HG02884 (cell line): ENCODE results near the gene CYSRT1.

ENCODE experiments used
- ATAC-seq: cut with Tn5 transposase; IDR thresholded peaks from one replicate; pipeline ENCODE4 v1.9.1; 2021; ENCODE audit warnings: mild to moderate bottlenecking, moderate library complexity; ENCODE audit not compliant: unreplicated experiment

The CYSRT1 gene

DNA sequence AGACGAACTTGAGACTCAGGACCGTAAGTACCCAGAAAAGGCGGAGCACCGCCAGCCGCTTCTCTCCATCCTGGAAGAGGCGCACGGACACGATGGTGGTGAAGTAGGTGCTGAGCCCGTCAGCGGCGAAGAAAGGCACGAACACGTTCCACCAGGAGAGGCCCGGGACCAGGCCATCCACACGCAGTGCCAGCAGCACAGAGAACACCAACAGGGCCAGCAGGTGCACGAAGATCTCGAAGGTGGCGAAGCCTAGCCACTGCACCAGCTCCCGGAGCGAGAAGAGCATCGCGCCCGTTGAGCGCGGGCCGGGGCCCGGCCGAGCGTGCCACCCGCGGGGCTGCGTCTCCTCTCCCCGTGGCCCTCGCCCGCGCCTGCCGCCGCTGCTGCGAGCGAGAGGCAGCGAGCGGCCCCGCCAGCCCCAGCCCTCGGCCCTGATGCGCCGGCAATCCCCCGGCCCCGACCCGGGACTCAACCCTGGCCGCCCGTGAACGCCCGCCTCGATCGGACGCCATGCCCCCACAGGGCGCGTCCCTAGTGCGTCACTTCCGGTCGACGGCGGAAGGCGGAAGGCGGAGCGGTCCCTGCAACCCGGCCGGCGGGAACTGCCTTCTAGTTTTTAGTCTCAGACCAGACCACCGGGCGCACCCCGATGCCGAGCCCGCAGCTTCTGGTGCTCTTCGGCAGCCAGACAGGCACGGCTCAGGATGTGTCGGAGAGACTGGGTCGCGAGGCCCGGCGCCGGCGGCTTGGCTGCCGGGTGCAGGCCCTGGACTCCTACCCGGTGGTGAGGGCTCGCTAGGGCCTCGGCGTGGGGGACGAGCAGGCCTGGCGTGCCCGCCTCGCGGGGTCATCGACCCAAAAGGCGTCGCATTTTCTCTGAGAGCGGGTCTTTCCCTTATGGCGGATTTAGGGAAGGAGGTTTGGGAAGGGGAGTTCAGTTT, 19.6 kb upstream of the CYSRT1 start, which contains the start of the genes NDOR1 and TMEM203:
Gene NDOR1, plus strand, starts transcription at position 575 of the 944 bp plus-strand sequence. Its CDS starts 78 bp downstream, at position 653.
Gene TMEM203, minus strand, starts transcription at position 523 of the 944 bp plus-strand sequence. Its CDS starts 234 bp downstream, at position 289.
- ATAC-seq = no peak

- ATAC-seq = no peak
These were observed 18.4 kb upstream of the CYSRT1 start for GRCh38 chr9:137206602-137207001.

DNA sequence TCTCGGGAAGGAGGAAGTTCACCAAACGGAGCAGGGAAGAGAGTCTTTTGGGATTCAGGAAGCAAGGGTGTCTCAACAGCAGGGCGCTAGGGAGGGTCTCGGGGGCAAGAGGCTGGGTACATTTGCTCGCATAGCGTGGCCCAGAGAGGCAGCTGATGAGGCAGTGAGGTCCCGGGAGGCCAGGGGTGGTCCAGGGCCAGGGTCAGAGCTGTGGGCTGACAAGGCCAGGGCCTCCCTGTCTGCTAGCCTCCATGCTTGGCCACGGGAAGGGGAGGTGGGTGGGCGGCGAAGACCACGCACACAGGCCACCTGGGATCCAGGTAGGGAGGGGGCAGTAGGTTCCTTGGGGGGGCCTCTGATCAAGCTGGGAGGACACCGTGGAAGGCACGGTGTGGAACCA, 13.4 kb upstream of the CYSRT1 start:
- no peak for ATAC-seq

DNA sequence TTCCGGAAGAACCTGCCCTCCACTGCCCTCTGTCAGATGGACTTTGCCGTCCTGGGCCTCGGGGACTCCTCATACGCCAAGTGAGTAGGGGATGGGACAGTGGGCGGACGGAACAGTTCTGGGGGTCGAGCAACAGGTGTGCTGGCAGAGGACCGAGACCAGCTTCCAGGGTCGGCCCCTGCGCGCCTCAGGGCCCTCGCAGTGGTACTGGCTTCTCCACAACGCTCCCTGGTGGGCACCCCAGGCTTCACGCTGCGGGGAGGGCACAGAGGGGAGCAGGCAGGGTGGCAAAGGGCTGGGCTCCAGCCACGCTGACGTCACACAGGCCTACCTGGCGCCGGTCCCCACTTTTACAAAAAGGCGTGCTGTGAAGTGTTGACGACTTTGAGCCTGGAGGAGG, 12.5 kb upstream of the CYSRT1 start:
- ATAC-seq = no peak

- no peak for ATAC-seq
These were observed 11.6 kb upstream of the CYSRT1 start for GRCh38 chr9:137213160-137214060.

GRCh38 chr9:137214620-137215019, 10.4 kb upstream of the CYSRT1 start:
- no peak for ATAC-seq

DNA sequence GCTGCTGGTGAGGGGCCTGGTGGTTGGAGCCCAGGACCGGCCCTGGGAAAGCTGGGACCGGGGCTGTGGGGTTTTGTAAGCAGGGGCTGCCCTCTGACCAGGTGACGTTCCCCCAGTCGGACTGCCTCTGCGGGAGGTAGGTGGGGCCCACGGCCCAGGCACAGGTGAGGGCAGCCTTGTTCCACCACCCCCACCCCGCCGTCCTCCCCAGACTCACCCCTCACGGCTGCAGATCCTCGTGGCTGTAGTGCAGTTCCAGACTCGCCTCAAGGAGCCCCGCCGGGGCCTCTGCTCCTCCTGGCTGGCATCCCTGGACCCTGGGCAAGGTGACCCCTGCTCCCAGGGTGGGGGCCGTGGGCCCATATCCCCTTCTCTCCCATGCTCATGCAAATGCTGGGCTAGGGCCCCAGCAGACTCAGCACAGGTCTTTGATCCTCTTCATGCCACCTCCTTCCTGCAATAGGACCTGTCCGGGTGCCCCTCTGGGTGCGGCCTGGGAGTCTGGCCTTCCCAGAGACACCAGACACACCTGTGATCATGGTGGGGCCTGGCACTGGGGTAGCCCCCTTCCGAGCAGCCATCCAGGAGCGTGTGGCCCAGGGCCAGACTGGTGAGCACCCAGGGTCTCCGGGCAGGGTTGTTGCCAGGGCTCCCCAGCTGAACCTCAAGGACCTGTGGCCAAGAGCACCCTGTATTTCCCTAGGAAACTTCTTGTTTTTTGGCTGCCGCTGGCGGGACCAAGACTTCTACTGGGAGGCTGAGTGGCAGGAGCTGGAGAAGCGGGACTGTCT, 9.6 kb upstream of the CYSRT1 start:
- ATAC-seq = no peak

DNA sequence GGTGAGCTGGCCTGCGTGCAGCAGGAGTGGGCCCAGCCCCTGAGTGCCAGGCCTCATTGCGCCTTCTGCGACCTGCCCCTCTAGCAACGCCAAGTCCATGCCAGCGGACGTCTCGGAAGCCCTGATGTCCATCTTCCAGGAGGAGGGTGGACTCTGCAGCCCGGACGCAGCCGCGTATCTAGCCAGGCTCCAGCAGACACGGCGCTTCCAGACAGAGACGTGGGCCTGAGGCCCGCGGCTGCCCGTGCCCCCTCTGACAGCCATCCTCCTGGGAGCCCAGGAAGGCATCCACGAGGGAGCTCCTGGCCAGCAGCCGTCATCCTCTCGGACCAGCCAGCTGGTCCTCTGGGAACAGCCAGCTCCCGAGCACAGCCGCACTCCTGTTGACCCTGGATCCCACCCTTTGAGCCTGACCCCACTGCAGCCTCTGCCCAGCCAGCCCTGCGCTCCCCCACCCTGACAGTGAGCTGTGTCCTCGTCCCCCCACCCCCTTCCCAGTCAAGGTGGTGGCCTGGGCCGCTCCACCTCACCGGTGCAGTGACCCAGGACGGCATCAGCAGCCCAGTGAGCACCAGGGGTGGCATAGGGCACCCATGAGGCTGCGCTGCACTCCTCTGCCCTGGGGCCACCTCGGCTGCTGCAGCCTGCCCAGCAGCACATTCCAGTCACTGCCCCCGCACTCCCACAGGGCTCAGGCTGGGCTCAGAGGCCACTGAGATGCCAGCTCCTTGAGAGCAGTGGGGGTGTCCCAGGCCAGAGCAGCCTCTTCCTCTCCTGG, 8.6 kb upstream of the CYSRT1 start:
- ATAC-seq = no peak

GRCh38 chr9:137217276-137218211, 7.4 kb upstream of the CYSRT1 start:
- ATAC-seq = no peak

- no peak for ATAC-seq
These were observed 6.7 kb upstream of the CYSRT1 start for GRCh38 chr9:137218212-137218753.

DNA sequence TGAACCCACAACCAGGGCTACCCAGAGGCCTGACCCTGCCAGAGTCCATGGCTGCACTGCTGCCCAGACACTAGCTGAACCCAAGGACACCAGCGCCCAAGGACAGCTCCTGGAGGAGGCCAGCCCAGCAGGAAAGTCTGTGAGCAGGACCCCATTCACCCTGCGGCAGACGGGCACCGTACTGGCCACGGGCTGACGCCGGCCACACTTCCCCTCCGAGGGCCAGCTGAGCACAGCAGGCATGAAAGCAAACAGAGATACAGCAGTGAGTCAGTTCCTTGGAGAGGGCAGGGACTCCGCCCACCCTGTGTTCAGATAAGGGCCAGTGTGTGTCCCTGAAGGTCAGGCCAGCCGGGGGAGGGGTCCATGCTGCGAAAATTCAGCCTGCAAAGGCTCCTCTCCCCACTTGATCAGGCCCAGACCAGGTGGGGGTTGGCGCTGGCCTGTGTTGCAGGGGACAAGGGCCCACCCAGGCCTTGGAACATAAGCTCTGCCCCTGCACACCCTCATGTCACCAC, 6.2 kb upstream of the CYSRT1 start:
- ATAC-seq = no peak

GRCh38 chr9:137219757-137220316, 5.1 kb upstream of the CYSRT1 start:
- no peak for ATAC-seq

DNA sequence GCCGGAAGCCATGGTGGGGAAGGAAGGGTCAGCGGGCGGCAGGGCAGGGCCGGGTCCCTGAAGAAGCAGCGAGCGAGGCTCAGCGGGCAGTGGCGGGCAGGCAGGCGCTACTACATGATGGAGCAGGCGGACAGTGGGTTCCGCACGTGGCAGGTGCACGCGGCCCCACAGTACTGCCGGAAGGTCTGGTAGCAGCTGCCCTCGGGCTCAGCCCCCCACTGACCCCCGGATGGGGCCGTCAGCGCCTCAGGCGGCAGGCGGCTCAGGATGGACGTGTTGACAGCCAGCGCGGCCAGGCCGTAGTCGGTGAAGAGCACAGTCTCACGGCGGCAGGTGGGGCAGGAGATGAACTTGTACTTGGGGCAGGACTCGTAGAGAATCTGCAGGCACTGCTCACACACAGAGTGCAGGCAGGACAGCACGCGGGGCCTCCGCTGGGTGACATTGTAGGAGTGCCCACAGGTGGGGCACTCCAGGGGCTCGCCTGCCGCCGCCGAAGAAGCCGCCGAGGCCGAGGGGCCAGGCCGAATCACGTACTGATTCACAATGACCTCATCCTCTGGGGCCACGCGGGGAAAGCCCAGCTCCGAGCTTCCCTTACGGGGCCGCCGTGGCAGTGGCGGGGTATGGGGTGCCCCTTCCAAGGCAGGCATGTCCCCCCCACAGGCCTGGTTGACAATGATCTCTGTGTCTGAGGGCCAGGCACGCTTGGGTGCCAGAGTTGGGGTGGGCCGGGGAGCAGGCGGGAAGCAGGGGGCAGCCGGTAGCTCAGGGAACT, 4.5 kb upstream of the CYSRT1 start:
- no peak for ATAC-seq

GRCh38 chr9:137221095-137221505, 3.9 kb upstream of the CYSRT1 start:
- no peak for ATAC-seq

DNA sequence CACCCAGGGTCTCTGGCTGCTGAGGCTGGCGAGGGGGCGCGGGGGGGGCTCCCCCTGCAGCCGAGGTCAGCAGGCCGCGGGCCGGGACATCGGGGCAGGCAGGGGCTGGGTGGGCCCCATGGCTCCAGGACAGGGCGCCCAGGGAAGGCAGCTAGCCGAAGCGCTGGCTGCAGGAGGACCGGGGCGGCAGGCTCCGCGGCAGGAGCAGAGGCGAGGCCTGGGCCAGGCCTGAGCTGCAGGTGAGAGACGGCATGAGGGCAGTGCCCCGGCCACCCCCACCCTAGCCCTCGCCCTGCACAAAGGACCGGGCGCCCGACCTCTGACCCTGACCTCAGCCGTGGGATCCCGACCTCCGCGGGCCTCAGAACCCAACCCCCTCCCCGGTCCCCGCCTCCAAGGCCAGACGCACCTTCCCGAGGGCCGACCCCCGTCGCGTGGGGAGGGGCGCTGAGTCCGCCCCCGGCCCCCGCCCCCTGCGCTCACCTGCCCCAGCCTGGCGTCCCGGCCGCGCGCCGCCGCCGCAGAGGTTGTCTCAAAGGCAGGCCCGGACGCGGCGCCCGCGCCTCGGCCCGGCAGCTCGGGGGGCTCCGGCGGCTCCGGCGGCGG, 3.4 kb upstream of the CYSRT1 start:
- ATAC-seq = no peak

DNA sequence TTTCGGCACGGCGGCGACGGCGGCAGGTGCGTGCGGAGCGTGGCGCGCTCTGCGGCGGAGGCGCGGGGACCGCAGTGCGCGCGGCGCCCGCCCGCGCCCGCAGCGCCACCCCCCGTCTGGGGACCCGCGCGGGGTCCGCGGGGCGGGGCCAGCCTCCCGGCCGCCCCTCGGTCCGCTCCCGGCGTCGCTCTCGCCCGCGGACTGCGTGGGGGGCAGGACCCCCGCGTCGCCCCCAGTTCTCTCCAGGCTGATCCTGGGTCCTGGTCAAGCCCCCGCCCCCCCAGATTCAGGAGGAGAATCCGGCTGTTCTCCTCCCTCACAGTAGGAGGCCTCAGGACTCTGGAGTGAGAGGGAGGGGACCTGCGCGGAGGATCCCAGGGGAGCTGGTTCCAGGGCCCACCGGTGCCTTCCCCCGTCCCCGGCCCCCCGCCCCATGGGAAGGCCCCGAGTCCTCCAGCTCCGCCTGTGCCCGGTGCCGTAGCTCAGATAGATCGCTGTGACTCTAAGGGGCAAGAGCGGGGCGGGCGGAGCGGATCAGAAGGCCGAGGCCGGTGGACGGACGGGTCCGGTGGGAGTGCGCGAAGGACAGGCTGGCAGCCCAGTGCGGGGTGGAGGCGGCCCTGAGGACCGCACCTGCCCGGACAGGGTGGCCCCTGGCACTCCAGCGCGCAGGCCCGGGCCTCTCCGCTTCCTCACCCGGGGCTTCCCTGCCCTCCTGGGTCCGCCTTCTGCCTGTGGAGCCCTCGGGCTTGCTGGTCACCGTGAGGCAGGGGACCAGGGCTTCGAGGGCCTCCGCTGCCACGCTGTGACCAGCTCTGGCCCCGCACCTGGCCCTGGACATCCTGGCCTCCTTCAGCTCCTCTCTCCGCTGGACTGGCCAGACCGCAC, 2.5 kb upstream of the CYSRT1 start, which contains the start of gene RNF208:
Gene RNF208, minus strand, starts transcription at position 51 of the 888 bp plus-strand sequence. CDS start 1,028 bp downstream, outside the sequence.
- ATAC-seq = no peak
